Right lobe of liver (tissue), 4 donors: ENCODE results near the gene RIMKLB.

ENCODE experiments used
- POLR2A ChIP-seq: fragments of 450-650 bp; IDR thresholded peaks from one replicate; pipeline ENCODE4 v1.6.1; 2017; ENCODE audit warnings: antibody characterized with exemption, mild to moderate bottlenecking
- TF ChIP-seq, protein P1 (sequence below), 4 donors: fragments of 200-600 bp in 3 of 4; fragments of 450-650 bp in 1 of 4; IDR thresholded peaks; one replicate each; pipeline versions ENCODE4 v1.5.1 to v1.8.0; 2016 to 2022; ENCODE audit warnings: antibody characterized with exemption in 4 of 4, mild to moderate bottlenecking in 2 of 4
- donor health status: DM: no; HTN: no; CAD: no.
- donor health status: DM: no; HTN: no; CAD: no.
- donor health status: DM: no; HTN: yes; CAD: no.

DNA sequence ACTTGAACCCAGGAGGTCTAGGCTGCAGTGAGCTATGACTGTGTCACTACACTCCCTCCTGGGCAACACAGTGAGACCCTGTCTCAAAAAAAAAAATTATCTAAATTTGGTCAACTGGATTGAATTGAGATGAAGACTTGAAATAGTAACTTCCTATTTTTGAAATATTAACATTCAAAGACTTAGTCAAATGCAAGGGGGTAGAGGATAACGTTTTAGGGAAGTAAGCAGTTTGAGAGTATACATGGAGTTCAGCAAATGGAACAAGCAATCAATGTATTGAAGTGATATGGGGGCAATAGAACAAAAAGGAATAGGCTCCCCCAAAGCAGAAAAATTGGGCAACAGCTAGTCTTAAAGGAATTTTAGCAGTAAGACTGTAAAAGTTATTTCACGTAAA is 30.5 kb upstream of the RIMKLB start:
- TF ChIP-seq, protein P1, sequence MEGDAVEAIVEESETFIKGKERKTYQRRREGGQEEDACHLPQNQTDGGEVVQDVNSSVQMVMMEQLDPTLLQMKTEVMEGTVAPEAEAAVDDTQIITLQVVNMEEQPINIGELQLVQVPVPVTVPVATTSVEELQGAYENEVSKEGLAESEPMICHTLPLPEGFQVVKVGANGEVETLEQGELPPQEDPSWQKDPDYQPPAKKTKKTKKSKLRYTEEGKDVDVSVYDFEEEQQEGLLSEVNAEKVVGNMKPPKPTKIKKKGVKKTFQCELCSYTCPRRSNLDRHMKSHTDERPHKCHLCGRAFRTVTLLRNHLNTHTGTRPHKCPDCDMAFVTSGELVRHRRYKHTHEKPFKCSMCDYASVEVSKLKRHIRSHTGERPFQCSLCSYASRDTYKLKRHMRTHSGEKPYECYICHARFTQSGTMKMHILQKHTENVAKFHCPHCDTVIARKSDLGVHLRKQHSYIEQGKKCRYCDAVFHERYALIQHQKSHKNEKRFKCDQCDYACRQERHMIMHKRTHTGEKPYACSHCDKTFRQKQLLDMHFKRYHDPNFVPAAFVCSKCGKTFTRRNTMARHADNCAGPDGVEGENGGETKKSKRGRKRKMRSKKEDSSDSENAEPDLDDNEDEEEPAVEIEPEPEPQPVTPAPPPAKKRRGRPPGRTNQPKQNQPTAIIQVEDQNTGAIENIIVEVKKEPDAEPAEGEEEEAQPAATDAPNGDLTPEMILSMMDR (IDR thresholded peaks at IDR 0.05), result no peak
- no peak for TF ChIP-seq POLR2A
